K562 (cell line): Measurements from ENCODE around the gene ZNF384. TPM values are rescaled to one million over a fixed set of nuclear protein-coding genes. Genes with fewer than 3 reads are reported as not detected.

Source experiments
- C11orf30 ChIP-seq: fragments of 450-650 bp; IDR thresholded peaks from 2 replicates; pipeline ENCODE4 v1.6.1; 2016; ENCODE audit warnings: low read depth, mild to moderate bottlenecking
- CBFA2T3 ChIP-seq: fragments of 450-650 bp; IDR thresholded peaks from 2 replicates; pipeline ENCODE4 v1.6.1; 2017
- GTF2F1 ChIP-seq: IDR thresholded peaks from 2 replicates; pipeline ENCODE4 v1.6.1; 2011; ENCODE audit warnings: low read depth, low read length, improper control_type of control experiment
- KDM2B ChIP-seq: fragments of 250-450 bp; sonication (Bioruptor Pico); IDR thresholded peaks from 2 replicates; pipeline ENCODE4 v1.8.0; 2021; ENCODE audit warnings: mild to moderate bottlenecking, moderate library complexity
- KLF1 ChIP-seq: fragments of 450-650 bp; IDR thresholded peaks from 2 replicates; pipeline ENCODE4 v1.6.1; 2016; ENCODE audit warnings: missing genetic modification characterization, missing compliant biosample characterization
- MAFF ChIP-seq: IDR thresholded peaks from 2 replicates; pipeline ENCODE4 v1.6.1; 2012; ENCODE audit warnings: low read length, improper control_type of control experiment
- NBN ChIP-seq: fragments of 450-650 bp; IDR thresholded peaks from 2 replicates; pipeline ENCODE4 v1.6.1; 2016; ENCODE audit warnings: low read depth, mild to moderate bottlenecking
- NCOA2 ChIP-seq, 2 experiments: fragments of 450-650 bp; IDR thresholded peaks; 2 replicates each; pipeline ENCODE4 v1.6.1; 2018; ENCODE audit warnings: mild to moderate bottlenecking in 2 of 2, moderate library complexity in 1 of 2; ENCODE audit not compliant: partially characterized antibody in 2 of 2
- NFATC3 ChIP-seq: fragments of 450-650 bp; IDR thresholded peaks from 2 replicates; pipeline ENCODE4 v1.6.1; 2017; ENCODE audit warnings: mild to moderate bottlenecking
- RREB1 ChIP-seq: fragments of 250-450 bp; sonication (Bioruptor Pico); IDR thresholded peaks from 2 replicates; pipeline ENCODE4 v1.4.0; 2020
- SIN3B ChIP-seq: fragments of 450-650 bp; IDR thresholded peaks from 2 replicates; pipeline ENCODE4 v1.6.1; 2017; ENCODE audit warnings: low read depth, mild to moderate bottlenecking, moderate library complexity
- SNIP1 ChIP-seq: fragments of 450-650 bp; IDR thresholded peaks from 2 replicates; pipeline ENCODE4 v1.7.1; 2017; ENCODE audit warnings: low read depth, mild to moderate bottlenecking
- ZNF212 ChIP-seq: fragments of 450-650 bp; formaldehyde crosslinking; IDR thresholded peaks from 2 replicates; pipeline ENCODE4 v1.4.0; 2020; ENCODE audit warnings: mild to moderate bottlenecking
- ZNF354B ChIP-seq: fragments of 250-450 bp; sonication (Bioruptor Pico); IDR thresholded peaks from 2 replicates; pipeline ENCODE4 v1.4.0; 2020
- polyA plus RNA-seq, 8 experiments: library from polyadenylated mRNA; depleted of rRNA in 4 of 8; stranded (reverse) in 5 of 8; unstranded in 3 of 8; fragments of >200 nt; fragmentation: Nextera tagmentation in 2 of 8; fragmentation: Illumina TruSeq in 1 of 8; extraction: Ambion mirVana in 2 of 8; extraction: Trizol in 1 of 8; gene quantifications; 2 replicates each; pipeline versions ENCODE4 v1.2.1 to v1.2.3, GENCODE V29; 2011 to 2014; ENCODE audit warnings: inconsistent platforms in 1 of 8, missing spikeins in 1 of 8
- total RNA-seq, 7 experiments: library from RNA; depleted of rRNA in 6 of 7; stranded (reverse); fragments of >200 nt in 6 of 7; fragmentation: Illumina TruSeq in 2 of 7; extraction: Trizol in 2 of 7; gene quantifications; 2 replicates each; pipeline versions ENCODE4 v1.2.1 to v1.2.3, GENCODE V29; 2011 to 2021; ENCODE audit warnings: low replicate concordance in 1 of 7
- TF ChIP-seq, protein P1 (sequence below): fragments of 450-650 bp; IDR thresholded peaks from 2 replicates; pipeline ENCODE4 v1.6.1; 2016; ENCODE audit warnings: borderline replicate concordance
- TF ChIP-seq, protein P2 (sequence below): sonication (generic); formaldehyde crosslinking; IDR thresholded peaks from 2 replicates; pipeline ENCODE4 v1.8.0; 2022; ENCODE audit warnings: mild to moderate bottlenecking, missing genetic modification reagents
- TF ChIP-seq, protein P3 (sequence below): sonication (generic); formaldehyde crosslinking; IDR thresholded peaks from 2 replicates; pipeline ENCODE4 v1.8.1; 2023; ENCODE audit warnings: mild to moderate bottlenecking, missing genetic modification reagents

The ZNF384 gene
- total and polyA plus RNA-seq, 9 of the 15 experiments (the other 6 are each of a cell fraction or from before 2014, with no cell fraction given), result 0.36 to 64.8 (median 21.3) TPM

DNA sequence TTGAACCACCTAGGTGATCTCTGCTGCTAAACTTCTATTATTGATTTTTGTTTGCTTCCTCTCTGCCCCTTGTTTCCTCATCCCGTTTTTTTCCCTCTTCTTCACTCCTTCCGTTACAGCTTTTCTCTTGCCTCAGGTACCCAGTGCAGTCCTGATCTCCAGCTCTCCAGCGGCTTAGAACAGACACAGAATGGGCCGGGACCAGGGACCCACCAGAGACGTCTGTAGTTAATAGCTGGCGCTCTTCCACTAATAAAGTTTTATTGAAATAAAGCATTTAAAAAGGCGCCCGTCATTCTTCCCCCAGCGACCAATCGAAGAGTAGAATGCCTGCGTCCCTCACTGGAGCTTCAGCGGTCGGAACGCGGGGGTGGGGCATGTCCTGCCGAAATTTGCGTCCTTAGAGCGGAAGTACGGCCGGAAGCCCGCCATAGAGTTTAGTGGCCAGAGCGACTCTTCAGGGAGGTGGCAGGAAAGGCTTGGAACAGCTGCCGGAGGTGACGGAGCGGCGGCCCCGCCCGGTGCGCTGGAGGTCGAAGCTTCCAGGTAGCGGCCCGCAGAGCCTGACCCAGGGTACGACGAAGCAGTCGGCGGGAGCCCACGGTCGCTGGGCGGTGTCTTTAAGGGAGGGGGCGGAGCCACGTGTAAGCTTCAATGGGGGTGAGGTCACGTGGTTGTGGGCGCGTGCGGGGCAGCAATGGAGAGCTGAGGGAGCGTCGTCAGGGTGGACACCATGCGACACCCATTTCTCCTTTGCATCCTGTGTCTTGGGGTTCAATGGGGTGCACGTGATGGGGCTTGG lies 34.6 kb upstream of the ZNF384 start, which contains the start of gene COPS7A (continued):
- TF ChIP-seq KLF1 (peak; percentile 83), SNIP1 (peak; percentile 89), ZNF354B (CRISPR knock-in tag) (no peak), NCOA2 (IDR thresholded peaks at IDR 0.05; ENCODE audit: partially characterized antibody in 2 of 2) (no peak), C11orf30 (peak; percentile 81), GTF2F1 (peak; percentile 41; the same call in 1 of the 2 replicates), MAFF (no peak), NFATC3 (peak; percentile 61; the same call in 1 of the 2 replicates), RREB1 (CRISPR knock-in tag) (no peak), SIN3B (no peak), NBN (peak; percentile 33; the same call in 1 of the 2 replicates), ZNF212 (CRISPR knock-in tag) (no peak), KDM2B (CRISPR knock-in tag) (no peak), CBFA2T3 (no peak; the same call in 1 of the 2 replicates)
- TF ChIP-seq, protein P1, sequence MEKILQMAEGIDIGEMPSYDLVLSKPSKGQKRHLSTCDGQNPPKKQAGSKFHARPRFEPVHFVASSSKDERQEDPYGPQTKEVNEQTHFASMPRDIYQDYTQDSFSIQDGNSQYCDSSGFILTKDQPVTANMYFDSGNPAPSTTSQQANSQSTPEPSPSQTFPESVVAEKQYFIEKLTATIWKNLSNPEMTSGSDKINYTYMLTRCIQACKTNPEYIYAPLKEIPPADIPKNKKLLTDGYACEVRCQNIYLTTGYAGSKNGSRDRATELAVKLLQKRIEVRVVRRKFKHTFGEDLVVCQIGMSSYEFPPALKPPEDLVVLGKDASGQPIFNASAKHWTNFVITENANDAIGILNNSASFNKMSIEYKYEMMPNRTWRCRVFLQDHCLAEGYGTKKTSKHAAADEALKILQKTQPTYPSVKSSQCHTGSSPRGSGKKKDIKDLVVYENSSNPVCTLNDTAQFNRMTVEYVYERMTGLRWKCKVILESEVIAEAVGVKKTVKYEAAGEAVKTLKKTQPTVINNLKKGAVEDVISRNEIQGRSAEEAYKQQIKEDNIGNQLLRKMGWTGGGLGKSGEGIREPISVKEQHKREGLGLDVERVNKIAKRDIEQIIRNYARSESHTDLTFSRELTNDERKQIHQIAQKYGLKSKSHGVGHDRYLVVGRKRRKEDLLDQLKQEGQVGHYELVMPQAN, result peak; percentile 74; the same call in 1 of the 2 replicates
- TF ChIP-seq, protein P2, sequence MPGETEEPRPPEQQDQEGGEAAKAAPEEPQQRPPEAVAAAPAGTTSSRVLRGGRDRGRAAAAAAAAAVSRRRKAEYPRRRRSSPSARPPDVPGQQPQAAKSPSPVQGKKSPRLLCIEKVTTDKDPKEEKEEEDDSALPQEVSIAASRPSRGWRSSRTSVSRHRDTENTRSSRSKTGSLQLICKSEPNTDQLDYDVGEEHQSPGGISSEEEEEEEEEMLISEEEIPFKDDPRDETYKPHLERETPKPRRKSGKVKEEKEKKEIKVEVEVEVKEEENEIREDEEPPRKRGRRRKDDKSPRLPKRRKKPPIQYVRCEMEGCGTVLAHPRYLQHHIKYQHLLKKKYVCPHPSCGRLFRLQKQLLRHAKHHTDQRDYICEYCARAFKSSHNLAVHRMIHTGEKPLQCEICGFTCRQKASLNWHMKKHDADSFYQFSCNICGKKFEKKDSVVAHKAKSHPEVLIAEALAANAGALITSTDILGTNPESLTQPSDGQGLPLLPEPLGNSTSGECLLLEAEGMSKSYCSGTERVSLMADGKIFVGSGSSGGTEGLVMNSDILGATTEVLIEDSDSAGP (CRISPR knock-in tag), result peak; percentile 64; the same call in 1 of the 2 replicates
- TF ChIP-seq, protein P3, sequence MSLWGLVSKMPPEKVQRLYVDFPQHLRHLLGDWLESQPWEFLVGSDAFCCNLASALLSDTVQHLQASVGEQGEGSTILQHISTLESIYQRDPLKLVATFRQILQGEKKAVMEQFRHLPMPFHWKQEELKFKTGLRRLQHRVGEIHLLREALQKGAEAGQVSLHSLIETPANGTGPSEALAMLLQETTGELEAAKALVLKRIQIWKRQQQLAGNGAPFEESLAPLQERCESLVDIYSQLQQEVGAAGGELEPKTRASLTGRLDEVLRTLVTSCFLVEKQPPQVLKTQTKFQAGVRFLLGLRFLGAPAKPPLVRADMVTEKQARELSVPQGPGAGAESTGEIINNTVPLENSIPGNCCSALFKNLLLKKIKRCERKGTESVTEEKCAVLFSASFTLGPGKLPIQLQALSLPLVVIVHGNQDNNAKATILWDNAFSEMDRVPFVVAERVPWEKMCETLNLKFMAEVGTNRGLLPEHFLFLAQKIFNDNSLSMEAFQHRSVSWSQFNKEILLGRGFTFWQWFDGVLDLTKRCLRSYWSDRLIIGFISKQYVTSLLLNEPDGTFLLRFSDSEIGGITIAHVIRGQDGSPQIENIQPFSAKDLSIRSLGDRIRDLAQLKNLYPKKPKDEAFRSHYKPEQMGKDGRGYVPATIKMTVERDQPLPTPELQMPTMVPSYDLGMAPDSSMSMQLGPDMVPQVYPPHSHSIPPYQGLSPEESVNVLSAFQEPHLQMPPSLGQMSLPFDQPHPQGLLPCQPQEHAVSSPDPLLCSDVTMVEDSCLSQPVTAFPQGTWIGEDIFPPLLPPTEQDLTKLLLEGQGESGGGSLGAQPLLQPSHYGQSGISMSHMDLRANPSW (CRISPR knock-in tag), result no peak
